Activated CD4-positive, alpha-beta T cell treated with anti-CD3 and anti-CD28 coated beads, Interleukin-2, amount 50 U/mL, for 24 hours (primary cell): ENCODE data around the gene MBD3L1.

Source experiments
- DNase-seq, 2 donors: peaks; one replicate each; pipeline ENCODE4 v3.0.0-alpha.2; 2020; ENCODE audit warnings: low read depth in 1 of 2, low spot score in 1 of 2

Gene MBD3L1

DNA sequence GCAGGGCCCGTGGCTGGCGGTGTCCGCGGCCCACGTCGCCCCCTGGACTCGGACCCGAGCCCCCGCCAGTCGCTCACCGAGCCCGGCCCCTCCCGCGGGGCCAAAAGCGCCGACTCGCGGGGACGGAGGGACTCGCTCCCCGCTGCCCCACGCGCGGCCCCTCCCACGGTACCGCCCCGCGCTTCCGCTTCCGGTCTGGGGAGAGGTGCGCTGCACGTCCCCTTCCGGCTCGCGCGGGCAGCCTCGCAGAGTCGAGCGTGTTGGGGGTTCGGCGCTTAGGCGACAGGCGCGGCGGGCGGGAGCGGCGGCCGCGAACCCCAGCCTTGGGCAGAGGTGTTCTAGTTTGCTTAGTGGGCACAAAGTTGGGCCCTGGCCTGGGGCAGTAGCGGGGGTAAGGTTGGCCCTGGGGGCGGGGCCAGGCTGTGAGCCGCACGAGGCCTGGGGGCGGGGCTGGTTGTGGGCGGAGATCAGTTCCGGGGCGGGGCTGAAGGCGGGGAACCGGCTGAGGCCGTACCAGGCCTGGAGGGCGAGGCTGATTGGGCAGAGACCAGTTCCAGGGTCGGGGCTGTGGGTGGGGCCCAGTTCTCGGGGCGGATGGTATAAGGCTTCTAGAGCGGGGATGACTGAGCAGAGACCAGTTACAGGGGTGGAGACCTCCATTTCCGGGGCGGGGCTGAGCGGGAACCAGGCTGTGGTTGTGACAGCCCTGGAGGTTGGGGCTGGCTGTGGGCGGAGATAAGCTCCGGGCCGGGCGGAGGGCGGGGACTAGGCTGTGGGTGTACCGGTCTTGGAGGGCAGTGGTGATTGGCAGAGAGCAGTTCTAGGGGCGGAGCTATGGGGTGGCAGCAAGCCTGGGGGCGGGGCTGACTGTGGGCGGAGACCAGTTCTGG lies at the start of gene MBD3L1, which contains the start of gene ZNF558:
MBD3L1 (plus strand) TSS at position 246 of the 890 bp plus-strand sequence. CDS start 10,302 bp downstream, outside the sequence.
ZNF558 (minus strand) TSS at position 173 of the 890 bp plus-strand sequence. CDS start 9,645 bp downstream, outside the sequence.
- DNase-seq: peak; percentile 98 to 100

DNA sequence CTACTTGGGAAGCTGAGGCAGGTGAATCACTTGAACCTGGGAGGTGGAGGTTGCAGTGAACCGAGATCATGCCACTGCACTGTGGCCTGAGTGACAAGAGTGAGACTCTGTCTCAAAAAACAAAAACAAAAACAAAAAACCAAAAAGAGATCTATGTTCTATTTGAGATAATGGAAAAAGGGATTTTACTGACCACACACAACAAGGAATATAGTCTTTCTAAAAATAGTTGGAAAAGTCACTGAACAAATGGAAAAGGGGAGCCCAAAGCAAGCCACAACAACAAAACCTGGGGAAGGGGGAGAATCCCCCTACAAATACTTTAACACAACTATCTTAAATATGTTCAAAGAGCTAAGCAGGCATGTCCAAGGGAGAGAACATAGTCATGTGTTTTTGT lies 37.4 kb upstream of the MBD3L1 start:
- DNase-seq: no peak

DNA sequence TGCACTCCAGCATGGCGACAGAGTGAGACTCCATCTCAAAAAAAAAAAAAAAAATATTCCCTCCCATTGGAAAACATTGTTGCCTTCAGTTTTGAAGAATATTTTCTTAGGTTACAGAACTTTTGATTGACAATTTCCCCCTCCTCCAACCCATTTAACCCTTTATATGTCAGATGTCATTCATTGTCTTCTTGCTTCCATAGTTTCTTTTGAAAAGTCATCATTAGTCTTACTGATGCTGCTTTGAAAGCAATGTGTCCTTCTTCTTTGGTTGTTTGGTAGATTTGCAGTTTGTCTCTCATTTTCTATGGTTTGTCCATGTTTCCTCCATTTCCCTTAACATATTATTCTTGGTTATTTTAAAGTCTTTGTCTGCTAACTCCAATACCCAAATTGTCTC lies 25.5 kb upstream of the MBD3L1 start:
- no peak for DNase-seq

DNA sequence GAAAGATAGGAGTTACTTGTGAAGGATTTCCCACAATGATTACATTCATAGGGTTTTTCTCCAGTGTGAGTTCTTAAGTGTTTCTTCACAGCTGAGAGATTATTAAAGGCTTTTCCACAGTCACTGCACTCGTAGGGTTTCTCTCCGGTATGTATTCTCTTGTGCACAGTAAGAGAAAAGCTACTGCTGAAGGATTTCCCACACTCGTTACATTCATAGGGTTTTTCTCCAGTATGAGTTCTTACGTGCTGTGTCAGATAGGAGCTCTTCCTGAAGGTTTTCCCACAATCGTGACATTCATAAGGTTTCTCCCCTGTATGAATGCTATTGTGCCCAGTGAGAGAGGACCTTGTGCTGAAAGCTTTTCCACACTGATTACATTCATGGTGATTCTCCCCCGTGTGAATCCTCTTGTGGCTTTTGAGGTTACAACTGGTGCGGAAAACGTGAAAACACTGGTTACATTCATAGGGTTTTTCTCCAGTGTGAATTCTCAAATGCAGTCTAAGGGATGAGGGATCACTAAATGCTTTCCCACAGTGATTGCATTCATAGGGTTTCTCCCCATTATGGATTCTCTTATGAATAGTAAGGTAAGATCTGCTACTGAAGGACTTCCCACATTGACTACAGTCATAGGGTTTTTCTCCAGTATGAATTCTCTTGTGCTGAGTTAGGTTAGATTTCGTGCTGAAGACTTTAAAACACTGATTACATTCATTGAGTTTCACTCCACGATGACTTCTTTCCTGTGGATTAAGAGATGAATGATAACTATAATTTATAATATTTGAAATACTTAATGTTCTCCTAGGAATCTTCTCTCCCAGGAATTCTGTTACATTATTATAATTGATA lies 20.6 kb upstream of the MBD3L1 start:
- no peak for DNase-seq

DNA sequence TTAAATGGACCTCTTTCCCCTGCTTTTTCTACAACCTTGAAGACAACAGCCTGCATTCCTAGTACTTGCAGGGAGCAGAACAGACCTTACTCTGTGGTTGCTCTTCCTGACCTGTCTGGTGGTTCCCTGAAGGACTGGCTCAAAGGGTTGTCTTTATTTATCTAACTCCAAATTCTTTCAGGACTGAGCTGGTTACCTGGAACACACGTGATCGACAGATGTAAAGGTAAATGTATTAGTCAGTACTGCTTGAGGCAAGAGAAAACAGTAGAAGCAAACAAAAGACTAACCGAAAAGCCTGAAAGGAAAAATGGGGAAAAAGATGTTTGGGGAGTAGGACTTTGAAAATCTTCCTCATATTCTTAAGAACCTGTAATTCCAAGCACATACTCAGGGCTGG lies 18.0 kb upstream of the MBD3L1 start:
- DNase-seq: no peak

DNA sequence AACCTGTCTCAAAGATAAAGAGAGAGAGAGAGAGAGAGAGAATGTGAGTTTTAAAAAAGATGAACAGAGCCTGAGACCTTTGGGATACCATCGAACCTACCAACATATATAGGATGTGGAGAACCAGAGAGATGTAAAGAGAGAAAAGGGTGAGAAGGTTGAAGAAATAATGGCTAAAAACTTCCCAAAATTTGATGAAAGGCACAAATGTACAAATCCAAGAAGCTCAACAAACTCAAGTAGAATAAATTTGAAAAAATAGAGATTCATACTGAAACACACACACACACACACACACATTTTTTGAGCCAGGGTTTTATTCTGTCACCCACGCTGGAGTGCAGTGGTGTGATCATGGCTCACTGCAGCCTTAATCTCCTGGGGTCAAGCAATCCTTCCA lies 16.4 kb upstream of the MBD3L1 start:
- no peak for DNase-seq

DNA sequence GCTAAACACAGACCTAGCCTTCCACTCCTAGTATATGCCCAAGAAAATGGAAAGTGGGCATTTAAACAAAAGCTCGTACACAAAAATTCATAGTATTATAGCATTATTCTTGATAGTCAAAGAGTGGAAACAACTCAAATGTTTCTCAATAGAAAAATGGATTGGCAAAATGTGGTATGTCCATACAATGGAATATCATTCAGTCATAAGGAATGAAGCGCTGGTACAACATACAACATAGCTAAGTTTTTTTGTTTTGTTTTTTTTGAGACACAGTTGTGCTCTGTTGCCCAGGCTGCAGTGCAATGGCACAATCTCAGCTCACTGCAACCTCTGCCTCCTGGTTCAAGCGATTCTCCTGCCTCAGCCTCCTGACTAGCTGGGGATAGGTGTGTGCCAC lies 11.9 kb upstream of the MBD3L1 start:
- no peak for DNase-seq

DNA sequence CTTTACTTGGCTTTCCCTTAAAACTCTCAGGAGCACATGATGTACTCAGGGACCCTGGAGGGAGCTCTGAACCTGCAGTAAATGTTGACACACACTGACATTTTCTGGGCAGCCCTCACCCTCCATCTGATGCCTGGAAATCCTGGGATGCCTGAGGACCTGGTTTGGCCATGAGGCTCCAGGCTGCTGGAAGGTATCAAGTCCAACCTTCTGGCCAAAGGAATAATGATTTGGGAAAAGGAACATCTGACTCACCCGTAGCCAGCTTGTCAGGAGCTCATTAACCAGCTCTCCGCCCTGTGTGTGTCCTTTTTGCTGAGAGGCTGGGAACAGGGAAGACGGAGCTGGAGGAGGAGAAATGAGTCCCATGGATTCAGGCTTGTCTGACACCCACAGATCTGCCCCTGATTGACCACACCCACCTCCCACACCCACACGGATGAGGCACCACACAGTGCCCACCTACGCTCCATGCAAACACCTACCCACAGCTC lies 10.4 kb upstream of the MBD3L1 start:
- no peak for DNase-seq

DNA sequence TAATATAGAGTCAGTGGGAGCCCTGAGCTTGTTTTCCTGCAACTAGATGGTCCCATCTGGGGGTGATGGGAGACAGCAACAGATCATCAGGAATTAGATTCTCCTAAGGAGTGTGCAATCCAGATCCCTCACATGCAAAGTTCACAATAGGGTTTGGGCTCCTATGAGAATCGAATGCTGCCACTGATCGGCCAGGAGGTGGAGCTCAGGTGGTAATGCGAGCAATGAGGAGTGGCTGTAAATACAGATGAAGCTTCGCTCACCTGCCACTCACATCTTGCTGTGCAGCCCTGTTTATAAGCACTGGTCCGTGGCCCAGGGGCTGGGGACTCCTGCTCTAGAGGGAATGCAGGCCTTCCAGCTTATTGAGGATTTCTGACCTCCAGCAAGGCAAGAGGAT lies 5.8 kb upstream of the MBD3L1 start:
- no peak for DNase-seq

DNA sequence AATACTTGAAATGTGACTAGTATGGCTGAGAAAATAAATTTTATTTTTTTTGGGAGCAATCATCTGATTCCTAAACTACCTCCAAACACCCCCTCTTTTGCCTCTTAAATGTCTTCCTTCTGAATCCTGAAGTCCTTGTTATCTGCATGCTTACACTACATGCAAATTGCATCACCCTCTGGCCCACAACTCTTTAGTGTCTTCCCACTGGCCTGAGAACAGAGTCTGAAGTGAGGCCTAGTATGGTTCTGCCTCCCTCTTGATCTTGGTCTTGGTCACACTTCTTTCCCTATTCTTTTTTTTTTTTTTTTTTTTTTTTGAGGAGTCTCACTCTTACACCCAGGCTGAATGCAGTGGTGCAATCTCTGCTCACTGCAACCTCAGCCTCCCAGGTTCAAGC lies 4.9 kb upstream of the MBD3L1 start:
- no peak for DNase-seq

DNA sequence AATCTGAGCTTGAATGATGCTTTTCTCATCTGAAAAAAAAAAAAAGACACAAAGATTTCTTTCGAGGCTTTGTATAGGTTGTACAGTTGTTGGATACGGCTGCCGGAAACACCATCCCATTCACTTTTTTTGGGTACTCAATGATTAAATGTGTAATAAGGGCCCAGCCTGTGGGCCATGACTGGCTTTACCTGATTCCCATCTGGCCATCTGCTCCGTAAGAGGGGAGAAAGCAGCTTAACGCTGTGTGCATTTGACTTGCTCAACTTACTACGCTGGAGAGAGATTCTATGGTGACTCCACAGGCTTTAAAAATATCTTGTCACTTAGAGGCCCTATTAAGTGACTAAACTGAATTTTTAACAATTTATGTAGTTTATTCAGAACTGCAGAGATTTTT lies 804 bp upstream of the MBD3L1 start:
- no peak for DNase-seq

DNA sequence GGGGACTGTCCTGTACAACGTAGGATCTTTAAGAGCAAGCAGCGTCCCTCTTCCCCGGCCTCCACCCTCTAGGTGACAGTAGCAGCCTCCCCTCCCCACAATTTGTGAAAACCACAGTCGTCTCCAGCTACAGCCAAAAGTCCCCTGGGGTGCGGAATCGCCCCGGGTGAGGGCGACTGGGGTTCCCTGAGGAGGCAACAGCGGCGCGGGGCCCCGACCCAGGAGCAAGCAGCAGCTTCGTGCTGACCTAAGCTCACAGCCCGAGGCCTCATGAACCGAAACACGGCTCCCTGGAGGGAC lies 395 bp upstream of the MBD3L1 start:
- no peak for DNase-seq

DNA sequence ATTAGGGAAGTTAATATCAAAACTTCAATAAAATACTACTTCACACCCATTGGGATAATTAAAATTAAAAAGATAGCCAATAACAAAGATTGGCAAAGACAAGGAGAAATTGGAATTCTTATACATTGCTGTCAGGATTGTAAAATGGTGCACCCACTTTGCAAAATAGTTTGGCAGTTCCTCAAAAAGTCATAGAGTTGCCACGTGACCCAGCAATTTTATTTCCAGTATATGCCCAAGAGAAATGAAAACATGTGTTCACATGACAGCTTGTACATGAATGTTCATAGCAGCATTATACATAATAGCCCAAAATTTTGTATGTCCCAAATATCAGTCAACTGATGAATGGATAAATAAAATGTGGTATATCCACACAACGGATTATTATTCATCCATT lies 3.3 kb downstream of the MBD3L1 start:
- no peak for DNase-seq

DNA sequence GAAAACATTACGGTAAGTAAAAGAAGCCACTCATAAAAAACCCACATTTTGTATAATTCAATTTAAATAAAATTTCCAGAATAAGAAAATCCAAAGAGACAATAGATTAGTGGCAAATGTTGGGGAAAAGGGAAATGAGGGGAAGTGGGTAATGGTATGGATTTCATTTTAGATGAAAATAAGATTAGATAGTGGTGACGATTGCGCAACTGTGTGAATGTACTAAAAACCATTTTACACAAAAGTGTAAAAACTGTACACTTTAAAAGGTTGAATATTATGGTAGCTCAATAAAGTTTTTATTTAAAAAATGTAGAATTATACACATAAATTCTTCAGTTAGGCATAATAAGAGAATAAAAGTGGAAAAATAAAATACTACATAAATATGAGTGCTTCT lies 3.7 kb downstream of the MBD3L1 start:
- no peak for DNase-seq

DNA sequence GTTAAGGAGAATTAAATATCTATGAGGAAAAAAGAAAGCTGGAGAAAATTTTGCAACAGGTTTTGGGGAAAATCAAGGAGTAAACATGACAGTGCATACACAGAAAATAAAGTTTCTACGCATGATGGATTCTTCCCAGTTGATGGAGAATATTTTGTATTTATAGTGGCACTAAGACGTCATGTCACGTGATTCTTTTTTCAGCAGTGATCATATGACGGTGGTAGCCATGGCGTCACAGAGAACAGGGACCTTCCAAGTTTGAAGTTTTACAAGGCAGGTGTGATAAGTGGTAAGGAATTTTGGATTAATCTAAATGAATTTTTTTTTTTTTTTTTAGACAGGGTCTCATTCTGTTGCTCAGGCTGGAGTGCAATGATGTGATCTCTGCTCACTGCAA lies 8.5 kb downstream of the MBD3L1 start:
- DNase-seq: no peak

DNA sequence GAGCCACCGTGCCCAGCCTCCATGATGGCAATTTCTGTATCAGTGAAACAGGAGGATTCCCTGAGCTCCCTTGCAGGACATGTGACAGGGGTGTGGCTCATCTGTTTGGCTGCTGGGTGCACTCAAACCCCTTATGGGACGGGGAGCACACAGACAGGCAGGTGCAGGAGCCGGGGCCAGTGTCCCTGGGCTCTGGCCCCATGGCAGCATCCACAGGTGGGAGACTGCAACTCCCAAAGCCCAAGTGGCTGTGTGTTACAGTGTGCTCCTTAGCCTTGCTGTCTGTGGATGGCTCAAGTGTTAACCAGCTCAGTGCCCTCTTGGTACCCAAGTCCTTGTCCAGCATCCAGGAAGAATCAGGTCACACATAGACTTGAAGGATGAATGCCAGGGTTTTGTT lies 14.6 kb downstream of the MBD3L1 start:
- no peak for DNase-seq

DNA sequence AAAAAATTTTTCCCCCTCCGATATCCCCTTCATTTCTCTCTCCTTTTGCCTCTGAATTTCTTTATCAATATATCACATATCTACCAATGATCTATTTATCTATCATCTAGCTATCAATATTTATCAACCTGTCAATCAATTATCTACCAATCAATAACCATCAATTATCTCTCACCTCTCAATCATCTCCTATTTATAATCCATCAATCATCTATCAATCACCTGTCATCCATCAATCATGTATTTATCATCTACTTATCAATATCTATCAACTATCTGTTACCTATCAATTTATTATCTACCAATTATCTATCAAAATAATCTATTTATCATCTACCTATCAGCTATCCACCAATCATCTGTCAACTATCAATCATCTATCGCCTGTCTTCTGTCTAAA lies 17.1 kb downstream of the MBD3L1 start:
- no peak for DNase-seq

DNA sequence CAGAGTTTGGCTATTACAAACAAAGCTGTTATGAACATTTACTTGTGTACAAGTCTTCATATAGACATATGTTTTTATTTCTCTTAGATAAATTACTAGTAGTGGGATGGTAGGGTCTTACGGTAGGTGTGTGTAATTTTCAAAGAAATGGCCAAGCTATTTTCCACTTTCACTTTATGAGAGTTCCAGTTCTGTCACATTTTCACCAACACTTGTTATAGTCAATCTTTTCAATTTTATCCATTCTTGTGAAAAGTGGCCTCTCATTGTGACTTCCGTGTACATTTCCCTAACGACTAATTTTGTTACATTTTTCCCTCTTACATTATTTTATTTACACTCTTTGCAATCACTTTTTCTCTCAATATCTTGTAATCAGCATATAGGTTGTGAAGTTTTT lies 18.3 kb downstream of the MBD3L1 start:
- no peak for DNase-seq

DNA sequence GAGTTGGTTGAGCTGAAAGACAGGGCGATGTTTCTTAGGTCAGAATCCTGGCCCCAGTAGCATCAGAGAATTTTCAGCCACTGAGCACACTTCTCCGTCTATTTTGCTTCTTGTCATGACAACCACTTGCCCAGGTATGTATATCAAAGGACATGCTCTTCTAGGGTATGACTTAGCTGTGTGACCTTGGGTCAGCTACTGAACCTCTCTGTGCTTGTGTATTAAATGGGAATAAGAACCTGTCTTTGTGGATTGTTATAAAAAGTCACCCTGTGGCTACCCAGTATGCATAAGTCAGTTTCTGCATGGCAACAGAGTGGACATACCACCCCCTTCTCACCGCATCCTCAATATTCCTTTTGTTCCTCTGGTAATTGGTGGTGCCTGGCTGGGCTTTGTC lies 26.1 kb downstream of the MBD3L1 start:
- no peak for DNase-seq

DNA sequence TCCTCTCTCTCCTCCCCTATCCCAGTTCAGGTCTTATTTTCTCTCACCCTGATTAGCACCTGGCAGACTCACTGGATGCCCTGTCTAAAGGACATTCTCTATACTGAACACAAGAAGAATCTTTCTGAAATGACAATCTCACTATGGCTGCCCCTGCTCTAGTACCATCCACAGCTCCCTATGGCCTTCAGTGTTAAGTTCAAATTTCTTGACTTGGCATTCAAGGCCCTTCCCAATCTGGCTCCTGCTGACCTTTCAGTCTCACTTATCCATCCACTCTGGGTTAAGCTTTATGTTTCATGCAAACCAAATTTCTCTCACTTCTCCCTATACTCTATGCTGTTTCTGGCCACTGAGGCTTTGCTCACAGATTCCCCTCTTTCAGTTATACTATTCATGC lies 34.2 kb downstream of the MBD3L1 start:
- no peak for DNase-seq

DNA sequence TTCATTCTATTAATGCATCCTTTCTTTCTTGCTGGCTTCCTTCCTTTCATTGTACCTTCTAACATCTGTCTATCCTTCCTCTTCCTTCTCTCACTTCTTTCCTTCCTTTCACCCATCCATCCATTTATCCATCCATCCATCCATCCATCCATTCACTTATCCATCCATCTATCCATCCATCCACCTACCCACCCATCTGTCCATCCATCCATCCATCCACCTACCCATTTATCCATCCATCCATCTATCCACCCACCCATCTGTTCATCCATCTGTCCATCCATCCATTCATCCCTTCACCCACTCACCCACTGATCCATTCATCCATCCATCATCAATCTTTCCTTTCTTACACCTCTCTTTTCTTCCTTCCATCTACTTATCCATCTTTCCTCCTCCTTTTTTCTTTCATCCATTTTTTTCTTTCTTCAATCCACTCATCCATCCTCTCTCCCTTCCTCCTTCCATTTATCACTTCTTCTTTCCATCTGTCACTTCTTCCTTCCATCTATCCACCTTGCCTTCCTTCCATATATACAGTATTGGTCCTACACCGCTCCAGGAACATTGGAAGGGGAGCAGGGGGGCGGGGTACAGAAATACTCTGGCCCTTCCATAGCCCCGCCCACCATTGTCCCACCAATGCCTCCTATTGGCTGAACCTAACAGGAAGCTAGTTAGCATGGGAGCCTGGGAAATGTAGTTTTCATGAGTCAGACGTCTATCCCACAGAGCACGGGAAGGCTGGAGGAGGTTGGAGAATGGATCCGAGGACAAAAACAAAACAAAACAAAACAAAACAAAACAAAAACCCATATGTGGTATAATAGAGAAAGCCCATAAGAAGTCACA lies 45.9 kb downstream of the MBD3L1 start:
- no peak for DNase-seq
